Upper lobe of right lung (tissue), 1 donor: Measurements from ENCODE around the gene DGUOK. TPM values are rescaled to one million over a fixed set of nuclear protein-coding genes. Genes with fewer than 3 reads are reported as not detected.

Experiments
- ATAC-seq: fragments of 200-7000 bp; cut with Tn5 transposase; one replicate; pipeline ENCODE4 v1.9.1; 2020; ENCODE audit warnings: mild to moderate bottlenecking, moderate library complexity
- DNase-seq: peaks from one replicate; pipeline ENCODE4 v3.0.0-alpha.2; 2020
- H3K27ac ChIP-seq: fragments of 200-600 bp; one replicate; pipeline ENCODE4 v1.8.0; 2022
- H3K27me3 ChIP-seq: fragments of 200-600 bp; one replicate; pipeline ENCODE4 v1.8.0; 2022; ENCODE audit warnings: mild to moderate bottlenecking
- H3K36me3 ChIP-seq: fragments of 200-600 bp; one replicate; pipeline ENCODE4 v1.8.0; 2022
- H3K4me1 ChIP-seq: fragments of 200-600 bp; one replicate; pipeline ENCODE4 v1.8.0; 2022
- H3K4me3 ChIP-seq: fragments of 200-600 bp; one replicate; pipeline ENCODE4 v1.8.0; 2022; ENCODE audit warnings: mild to moderate bottlenecking
- H3K9me3 ChIP-seq: fragments of 200-600 bp; one replicate; pipeline ENCODE4 v1.8.0; 2022
- CTCF ChIP-seq: fragments of 200-600 bp; IDR thresholded peaks from one replicate; pipeline ENCODE4 v1.8.0; 2022; ENCODE audit warnings: antibody characterized with exemption
- intact Hi-C: fragments of 100-400 bp; cut with DNase I; formaldehyde crosslinking; loops from one replicate; pipeline ENCODE4 v1.11.0; 2022
- total RNA-seq: library from RNA; stranded (reverse); fragmentation: NEBNext Ultra II Directional; extraction: Animal tissue kit (Norgen Biotek cat#: 25700); gene quantifications from one replicate; pipeline ENCODE4 v1.2.1, GENCODE V29; 2021
- donor health status: DM: no; HTN: yes; CAD: no; lungs with severe emphysema.

DGUOK gene
- total RNA-seq, 1 donor from 2014 or later, result 34.4 TPM

GRCh38 chr2:73995810-73996209, 69.1 kb downstream of the DGUOK start:
- H3K9me3 ChIP-seq, result no peaks in the 10 kb centered on the region
- DNase-seq (no peak), ATAC-seq (no peak)
- intact Hi-C loops, result no loop called here
- H3K27ac ChIP-seq, result no peak overlapping the region
- no peak for TF ChIP-seq CTCF
- H3K4me3 ChIP-seq, result no peak overlapping the region
- H3K4me1 ChIP-seq, result peaks cover 19% of the 10 kb centered on the region
- no peaks in the 10 kb centered on the region for H3K27me3 ChIP-seq
- no peaks in the 10 kb centered on the region for H3K36me3 ChIP-seq

GRCh38 chr2:73997813-73998212, 71.1 kb downstream of the DGUOK start:
- no peak for DNase-seq
- peaks cover 23% of the 10 kb centered on the region for H3K4me1 ChIP-seq

DNA sequence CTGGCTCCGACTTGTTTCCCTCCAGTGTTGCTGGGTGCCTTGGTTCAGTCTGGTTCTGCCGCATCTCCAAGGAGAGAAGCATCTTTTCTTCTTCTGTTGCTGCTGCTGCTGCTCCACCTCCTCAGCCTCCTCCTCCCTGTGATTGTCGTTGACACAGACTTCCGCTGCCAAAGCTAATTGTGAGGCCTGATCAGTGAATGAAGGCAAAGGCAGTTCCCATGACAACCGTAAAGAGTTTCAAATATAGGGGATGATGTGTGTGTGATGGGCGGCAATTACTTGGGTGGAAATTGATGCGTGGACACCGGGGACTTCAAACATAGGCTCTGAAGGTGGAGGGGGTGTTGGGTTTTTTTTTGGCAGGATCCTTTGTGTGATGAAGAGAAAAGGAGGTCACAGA, 71.8 kb downstream of the DGUOK start:
- no peak for TF ChIP-seq CTCF
- no peaks in the 10 kb centered on the region for H3K9me3 ChIP-seq
- DNase-seq, result no peak
- intact Hi-C loops, result no loop called here
- no peak overlapping the region for H3K27ac ChIP-seq
- H3K36me3 ChIP-seq, result no peaks in the 10 kb centered on the region
- ATAC-seq, result no peak
- no peaks in the 10 kb centered on the region for H3K27me3 ChIP-seq
- no peak overlapping the region for H3K4me3 ChIP-seq
- H3K4me1 ChIP-seq, result peaks cover 28% of the 10 kb centered on the region

More at GRCh38 chr2:73997813-73998212, 71.1 kb downstream of the DGUOK start:
- Histone ChIP-seq H3K9me3 (no peaks in the 10 kb centered on the region), H3K27ac (no peak overlapping the region), H3K27me3 (no peaks in the 10 kb centered on the region), H3K4me3 (no peak overlapping the region), H3K36me3 (no peaks in the 10 kb centered on the region)
- TF ChIP-seq CTCF, result no peak
- no peak for ATAC-seq
- intact Hi-C loops, result no loop called here

GRCh38 chr2:73998933-73999332, 72.3 kb downstream of the DGUOK start:
- no peak overlapping the region for H3K4me3 ChIP-seq
- no peak overlapping the region for H3K27ac ChIP-seq
- H3K27me3 ChIP-seq, result no peaks in the 10 kb centered on the region
- no peak for ATAC-seq
- no peak for TF ChIP-seq CTCF
- H3K9me3 ChIP-seq, result no peaks in the 10 kb centered on the region
- DNase-seq, result no peak
- intact Hi-C loops, result no loop called here
- peaks cover 27% of the 10 kb centered on the region for H3K4me1 ChIP-seq
- H3K36me3 ChIP-seq, result no peaks in the 10 kb centered on the region

- TF ChIP-seq CTCF, result no peak
- Histone ChIP-seq H3K27ac (no peak overlapping the region), H3K36me3 (no peaks in the 10 kb centered on the region), H3K9me3 (no peaks in the 10 kb centered on the region), H3K4me3 (no peak overlapping the region), H3K27me3 (no peaks in the 10 kb centered on the region), H3K4me1 (peaks cover 21% of the 10 kb centered on the region)
- intact Hi-C loops, result no loop called here
- DNase-seq, result peak; percentile 61
- peak; percentile 17 for ATAC-seq
Measured at GRCh38 chr2:73999881-74000597, 73.4 kb downstream of the DGUOK start.

- H3K4me3 ChIP-seq, result no peak overlapping the region
- no peaks in the 10 kb centered on the region for H3K9me3 ChIP-seq
- no peaks in the 10 kb centered on the region for H3K36me3 ChIP-seq
- no peak for TF ChIP-seq CTCF
- DNase-seq (peak; percentile 15), ATAC-seq (no peak)
- no peak overlapping the region for H3K27ac ChIP-seq
- intact Hi-C loops, result no loop called here
- H3K27me3 ChIP-seq, result no peaks in the 10 kb centered on the region
- peaks cover 22% of the 10 kb centered on the region for H3K4me1 ChIP-seq
Measured at GRCh38 chr2:74000666-74001065, 74.0 kb downstream of the DGUOK start.
